Eye (tissue), 1 donor: ENCODE measurements around the gene NEK6.
A peak's percentile ranks its signal among the peaks of the same experiment; 100 is the strongest.

ENCODE experiments used
- DNase-seq: peaks from one replicate; pipeline ENCODE4 v3.0.0-alpha.2; 2015

Gene NEK6

GRCh38 chr9:124263213-124263612 lies 5.5 kb downstream of the NEK6 start:
- DNase-seq: no peak

DNA sequence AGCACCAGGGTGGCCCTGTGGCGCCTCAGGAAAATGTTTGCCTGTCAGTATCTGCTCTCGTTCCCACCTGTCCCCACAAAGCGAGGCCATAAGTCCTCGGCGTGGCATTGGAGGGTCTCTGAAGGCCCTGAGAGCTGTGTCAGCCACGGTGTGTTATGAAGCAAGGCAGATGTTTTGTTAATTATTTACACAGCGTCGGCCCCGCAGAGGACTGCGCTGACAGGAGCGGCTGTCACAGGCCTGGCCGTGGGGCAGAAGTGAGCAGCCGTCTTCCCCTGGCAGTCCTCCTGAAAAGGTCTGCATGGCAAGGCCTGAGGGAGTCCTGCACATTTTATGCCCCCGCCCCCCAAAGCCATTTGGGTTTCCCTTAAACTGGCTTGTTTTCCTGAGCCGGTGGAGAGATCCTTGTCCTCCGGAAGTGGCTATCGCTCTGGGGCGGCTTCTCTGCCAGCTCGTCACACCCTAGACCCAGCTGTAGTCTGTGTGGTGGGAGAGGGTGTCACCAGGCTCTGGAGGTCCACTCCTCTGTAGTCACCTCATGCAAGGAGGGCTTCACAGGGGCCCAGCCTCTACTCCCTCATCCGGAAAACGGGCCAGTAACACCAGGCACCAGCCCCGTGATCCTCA lies 6.2 kb downstream of the NEK6 start:
- peak; percentile 69 for DNase-seq

DNA sequence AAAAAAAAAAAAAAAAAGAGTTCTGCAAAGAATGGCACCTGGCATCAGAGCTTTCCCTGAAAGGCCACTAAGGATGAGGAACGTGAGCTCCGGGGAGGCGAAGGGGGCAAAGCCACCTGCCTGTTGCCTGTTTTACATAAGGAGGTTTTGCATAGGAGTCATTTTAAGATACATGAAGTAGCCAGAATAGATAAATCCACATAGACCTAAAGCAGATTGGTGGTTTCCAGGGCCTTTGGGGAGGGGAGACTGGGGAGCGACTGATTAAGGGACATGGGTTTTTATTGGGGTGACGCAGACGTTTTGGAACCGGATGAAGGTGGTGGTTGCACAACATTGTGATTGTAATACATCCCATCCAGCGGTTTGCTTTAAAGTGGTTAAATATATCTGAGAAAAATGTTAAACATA lies 7.1 kb downstream of the NEK6 start:
- no peak for DNase-seq

GRCh38 chr9:124265551-124265950 lies 7.8 kb downstream of the NEK6 start:
- DNase-seq: no peak

GRCh38 chr9:124266139-124266825 lies 8.5 kb downstream of the NEK6 start:
- no peak for DNase-seq

- DNase-seq: no peak
Measured at GRCh38 chr9:124266826-124267201, 9.1 kb downstream of the NEK6 start.

DNA sequence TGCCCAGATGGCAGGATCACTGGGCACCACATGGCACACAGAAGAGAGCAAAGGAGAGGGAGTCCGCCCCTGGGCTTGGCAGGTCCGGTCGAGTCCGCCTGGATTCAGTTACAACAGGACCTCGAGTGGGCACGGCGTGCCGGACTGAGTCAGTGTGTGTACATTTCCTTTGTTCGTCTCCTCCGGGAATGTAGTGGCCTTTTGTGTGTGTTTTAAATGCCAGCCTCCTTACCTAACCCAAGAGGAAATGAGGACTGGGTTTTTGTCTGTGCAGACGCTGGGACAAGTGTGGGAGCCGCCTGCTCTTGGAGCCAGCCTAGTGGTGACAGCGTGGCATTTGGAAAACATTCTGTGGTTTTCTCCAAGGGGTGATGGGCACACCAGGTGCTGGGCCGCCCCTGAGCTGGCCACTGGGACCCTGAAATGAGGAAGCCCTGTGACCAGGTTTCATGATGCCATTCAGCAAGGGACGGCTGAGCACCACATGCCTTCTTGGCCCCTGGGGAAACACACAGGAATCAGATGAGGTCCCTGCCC lies 9.6 kb downstream of the NEK6 start:
- no peak for DNase-seq

GRCh38 chr9:124268248-124268647 lies 10.5 kb downstream of the NEK6 start:
- no peak for DNase-seq

DNA sequence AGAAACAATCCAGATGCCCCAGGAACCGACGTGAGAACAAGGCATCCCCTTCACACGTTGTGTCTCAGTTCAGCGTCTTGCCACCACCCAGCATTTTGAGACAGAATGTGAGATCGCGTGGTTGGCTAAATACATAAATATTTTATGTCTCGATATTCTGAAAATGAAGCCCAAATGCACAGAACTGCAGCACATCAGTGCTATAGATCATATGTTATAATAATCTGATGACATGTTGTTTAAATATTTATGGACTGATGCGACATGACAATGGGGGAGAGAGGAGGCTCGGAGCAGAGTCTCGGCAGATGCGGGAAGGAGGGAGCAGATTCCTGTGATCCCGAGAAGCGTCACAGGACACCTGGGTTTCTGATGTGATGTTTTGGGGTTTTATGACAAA lies 10.9 kb downstream of the NEK6 start:
- no peak for DNase-seq

- no peak for DNase-seq
Measured at GRCh38 chr9:124269556-124269955, 11.8 kb downstream of the NEK6 start.

DNA sequence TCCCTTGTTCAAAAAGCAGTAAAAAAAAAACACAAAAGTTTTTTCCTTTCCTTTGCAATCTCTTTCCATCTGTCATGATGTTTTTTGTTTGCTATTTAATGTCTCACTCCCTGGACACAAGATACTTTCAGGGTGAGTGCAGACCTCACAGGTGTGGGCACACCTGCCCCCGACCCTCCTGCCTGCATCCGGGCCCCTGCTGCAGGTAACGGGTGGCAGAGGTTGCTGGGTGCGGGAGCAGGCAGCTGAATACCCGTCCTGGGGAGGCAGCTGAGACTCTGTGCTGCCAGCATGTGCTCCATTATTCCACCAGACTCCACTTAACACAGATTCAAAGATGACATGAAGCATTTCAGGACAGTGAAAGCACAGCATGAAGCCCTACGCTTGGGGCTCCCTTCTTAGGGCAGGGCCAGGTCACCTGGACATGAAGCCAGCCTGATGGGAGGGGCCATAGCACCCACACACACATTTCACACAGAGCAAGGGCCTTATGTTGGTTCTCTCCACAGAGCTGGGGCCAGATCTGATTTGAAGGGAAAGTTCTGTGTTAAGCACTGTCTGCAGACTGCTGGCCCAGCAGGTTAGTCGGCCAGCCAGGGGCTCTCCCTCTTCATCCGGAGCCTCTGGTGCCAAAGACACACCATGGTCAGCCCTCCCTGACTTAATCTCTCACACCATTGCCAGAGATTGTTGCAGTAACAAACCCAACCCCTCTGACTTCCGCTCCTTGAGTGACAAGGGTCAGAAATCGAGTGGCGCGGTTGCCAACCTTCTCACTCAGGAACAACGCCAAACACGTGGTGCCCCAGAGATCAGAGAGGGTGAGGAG lies 13.0 kb downstream of the NEK6 start:
- peak; percentile 31 for DNase-seq

DNA sequence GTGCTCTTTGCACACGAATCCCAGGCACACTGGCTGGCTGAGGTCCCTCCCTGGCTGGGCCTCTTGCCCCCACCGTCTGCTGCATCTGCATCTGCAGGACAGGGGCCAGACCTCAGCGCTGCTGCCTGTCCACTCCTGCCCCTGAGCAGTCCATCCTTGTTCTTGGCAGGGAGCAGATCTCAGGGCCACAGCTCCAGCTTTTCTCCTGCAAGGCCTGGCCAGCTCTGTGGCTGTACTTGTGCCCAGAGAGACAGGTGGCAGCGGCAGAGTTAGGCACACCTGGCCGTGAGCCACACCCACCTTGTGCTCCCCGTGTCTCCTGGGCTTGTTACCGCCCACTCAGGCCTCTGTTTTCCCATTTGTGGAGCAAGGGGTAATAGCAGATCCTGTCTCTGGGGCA lies 13.9 kb downstream of the NEK6 start:
- DNase-seq: no peak

- DNase-seq: peak; percentile 28
Measured at GRCh38 chr9:124272118-124272517, 14.4 kb downstream of the NEK6 start.

GRCh38 chr9:124272979-124273378 lies 15.2 kb downstream of the NEK6 start:
- no peak for DNase-seq

GRCh38 chr9:124273427-124274160 lies 15.8 kb downstream of the NEK6 start:
- DNase-seq: no peak

GRCh38 chr9:124274226-124274625 lies 16.5 kb downstream of the NEK6 start:
- no peak for DNase-seq

DNA sequence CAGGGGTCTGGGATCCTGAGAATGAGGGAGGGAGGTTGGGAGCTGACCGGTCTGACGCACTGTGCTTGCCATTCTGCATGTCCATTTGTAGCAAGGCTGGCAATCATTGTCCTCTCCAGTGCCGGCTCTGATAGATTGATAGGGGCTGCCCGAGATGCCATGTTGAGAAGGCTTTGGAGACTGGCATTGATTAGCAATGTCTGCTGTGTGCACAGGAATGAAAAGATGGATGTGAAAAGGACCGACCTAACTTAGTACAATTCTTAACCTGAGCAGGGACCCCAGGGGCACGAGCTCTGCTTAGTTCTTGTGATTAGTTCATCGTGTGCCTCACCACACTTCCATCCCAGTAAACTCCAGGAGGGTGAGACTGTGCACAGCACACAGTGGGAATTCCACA lies 17.0 kb downstream of the NEK6 start:
- no peak for DNase-seq

DNA sequence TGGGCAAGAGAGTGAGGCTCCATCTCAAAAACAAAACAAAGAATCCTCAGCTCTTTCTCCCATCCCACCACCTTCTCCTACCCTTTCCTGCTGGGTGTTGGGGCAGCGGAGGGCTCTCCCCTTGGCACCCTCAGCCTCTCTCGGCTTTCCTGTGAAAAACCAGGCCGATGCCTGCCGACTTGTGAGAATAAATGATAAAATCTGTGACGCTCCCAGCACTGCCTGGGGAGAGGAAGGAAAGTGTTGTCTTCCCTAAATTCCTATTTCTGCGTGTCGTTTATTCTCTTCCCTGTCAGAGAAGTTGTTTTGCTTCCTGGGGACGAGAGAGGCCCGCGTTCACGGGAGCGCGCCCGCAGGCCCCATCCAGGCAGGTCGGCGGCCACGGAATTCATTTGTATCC lies 19.7 kb downstream of the NEK6 start:
- DNase-seq: no peak

DNA sequence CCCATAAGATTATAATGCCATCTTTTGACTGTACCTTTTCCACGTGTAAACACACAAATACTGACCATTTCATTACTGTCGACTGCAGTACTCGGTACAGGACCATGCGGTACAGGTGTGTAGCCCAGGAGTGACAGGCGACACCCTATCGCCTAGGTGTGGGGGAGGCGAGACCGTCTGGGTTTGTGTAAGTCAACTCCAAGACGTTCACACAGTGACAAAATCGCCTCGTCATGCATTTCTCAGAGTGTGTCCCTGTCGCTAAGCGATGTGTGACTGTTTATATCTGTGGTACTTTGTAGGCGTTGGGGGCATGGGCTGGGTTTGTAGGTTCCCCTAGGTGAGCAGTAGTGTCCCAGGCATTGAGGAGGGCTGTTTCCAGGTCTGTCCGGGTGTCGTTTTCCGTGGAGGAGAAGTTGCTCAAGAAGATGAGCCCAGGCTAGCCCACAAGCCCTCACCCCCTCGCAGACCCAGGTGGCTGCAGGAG lies 20.3 kb downstream of the NEK6 start:
- no peak for DNase-seq

DNA sequence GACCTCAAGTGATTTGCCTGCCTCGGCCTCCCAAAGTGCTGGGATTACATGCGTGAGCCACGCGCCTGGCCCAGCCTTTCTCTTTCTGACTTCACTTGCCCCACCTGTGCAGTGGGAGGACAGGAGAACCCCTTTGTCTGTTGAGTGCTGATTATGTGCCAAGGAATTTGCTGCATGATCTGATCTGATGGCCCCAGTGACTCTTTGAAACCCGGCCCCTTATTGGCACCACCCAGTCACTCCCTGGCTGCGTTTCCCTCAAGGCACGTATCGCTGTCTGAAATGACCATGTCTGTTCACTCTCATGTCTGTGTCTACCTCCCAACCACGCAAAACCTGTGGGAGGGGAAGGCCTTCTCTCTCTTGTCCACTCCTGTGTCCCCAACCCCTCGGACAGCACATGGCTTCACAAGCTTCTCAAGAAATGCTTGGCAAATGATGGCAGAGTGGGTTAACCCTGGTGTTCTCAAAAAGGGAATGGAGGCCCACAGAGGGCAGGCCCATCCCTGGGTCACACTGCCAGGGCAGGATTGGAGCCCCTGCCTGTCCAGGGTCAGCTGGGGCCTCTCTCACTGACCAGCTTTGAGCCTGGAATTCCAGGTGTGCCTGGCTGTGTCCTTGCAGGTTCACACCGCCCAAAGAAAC lies 21.9 kb downstream of the NEK6 start:
- DNase-seq: no peak

DNA sequence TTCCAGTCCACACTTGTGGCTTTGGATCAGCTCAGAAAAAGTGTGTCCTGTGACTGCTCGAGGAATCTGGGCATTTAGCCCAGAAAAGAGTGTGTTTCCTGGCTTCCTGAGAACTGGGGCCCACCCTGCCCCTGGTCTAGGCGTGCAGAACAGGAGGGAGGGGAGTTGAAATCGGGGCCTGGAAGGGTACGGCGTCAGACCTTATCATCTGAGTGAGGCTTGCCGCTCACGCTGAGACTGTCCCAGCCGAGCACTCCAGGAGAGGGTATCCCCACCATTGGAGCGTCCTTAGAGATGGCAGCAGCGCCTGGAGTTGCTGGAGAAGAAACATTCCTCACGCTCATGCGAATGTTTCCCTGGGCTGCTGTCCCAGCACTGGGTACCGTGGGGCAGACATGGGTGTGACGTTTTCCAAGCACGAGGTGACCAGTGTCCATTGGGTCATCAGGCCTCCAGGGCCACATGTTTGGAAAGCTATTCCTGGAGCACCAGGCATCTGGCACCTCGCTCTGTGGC lies 22.5 kb downstream of the NEK6 start:
- DNase-seq: peak; percentile 84

DNA sequence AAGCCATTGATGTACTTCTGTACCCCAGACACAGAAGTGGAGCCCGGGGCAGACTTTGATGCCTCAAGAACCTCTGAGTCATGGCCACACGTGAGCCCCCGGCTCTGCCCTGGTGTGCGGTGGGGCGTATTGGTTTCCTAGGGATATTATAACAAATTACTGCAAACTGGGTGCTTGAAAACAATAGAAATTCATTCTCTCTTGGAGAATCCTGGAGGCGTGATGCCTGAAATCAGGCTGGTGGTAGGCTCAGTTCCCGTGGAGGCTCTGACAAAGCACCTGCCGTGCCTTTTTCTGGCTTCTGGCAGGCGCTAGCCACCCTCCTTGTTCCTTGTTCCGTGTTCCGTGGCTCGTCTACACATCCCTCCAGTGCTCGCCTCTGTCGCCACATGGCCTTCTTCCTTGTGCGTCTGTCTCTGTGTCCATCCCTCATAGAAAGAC lies 24.2 kb downstream of the NEK6 start:
- DNase-seq: no peak
